OCI-M2 (cell line): Measurements from ENCODE around the gene RNASE13.

Experiments
- DNase-seq: peaks from one replicate; lab custom pipeline; 2025; ENCODE audit not compliant: unreplicated experiment; lab: John Stamatoyannopoulos, UW

RNASE13 gene

GRCh38 chr14:21066882-21067502 lies 32.4 kb upstream of the RNASE13 start:
- no peak for DNase-seq

GRCh38 chr14:21063479-21063878 lies 28.9 kb upstream of the RNASE13 start:
- DNase-seq = no peak

GRCh38 chr14:21061347-21061668 lies 26.7 kb upstream of the RNASE13 start:
- no peak for DNase-seq

- DNase-seq = no peak
These were observed 26.2 kb upstream of the RNASE13 start for GRCh38 chr14:21060614-21061346.

GRCh38 chr14:21059842-21060613 lies 25.4 kb upstream of the RNASE13 start:
- DNase-seq = no peak

GRCh38 chr14:21058903-21059302 lies 24.3 kb upstream of the RNASE13 start:
- DNase-seq = no peak

GRCh38 chr14:21057803-21058675 lies 23.4 kb upstream of the RNASE13 start, which contains the start of gene RNASE8:
TSS of gene RNASE8 (plus strand) at chr14:21057822. CDS start at chr14:21057893, 71 bp downstream.
- no peak for DNase-seq

GRCh38 chr14:21056520-21057163 lies 22.0 kb upstream of the RNASE13 start:
- no peak for DNase-seq

GRCh38 chr14:21055432-21056117 lies 21.0 kb upstream of the RNASE13 start:
- no peak for DNase-seq

- DNase-seq = no peak
These were observed 20.1 kb upstream of the RNASE13 start for GRCh38 chr14:21054768-21055145.

GRCh38 chr14:21054123-21054767 lies 19.6 kb upstream of the RNASE13 start:
- no peak for DNase-seq

- DNase-seq = no peak
These were observed 18.8 kb upstream of the RNASE13 start for GRCh38 chr14:21053184-21054122.

GRCh38 chr14:21050597-21050996 lies 16.0 kb upstream of the RNASE13 start:
- no peak for DNase-seq

GRCh38 chr14:21049271-21049673 lies 14.7 kb upstream of the RNASE13 start:
- no peak for DNase-seq

- DNase-seq = no peak
These were observed 14.0 kb upstream of the RNASE13 start for GRCh38 chr14:21048638-21049037.

- DNase-seq = no peak
These were observed 12.8 kb upstream of the RNASE13 start for GRCh38 chr14:21047378-21047781.

- DNase-seq = no peak
These were observed 9.5 kb upstream of the RNASE13 start for GRCh38 chr14:21043974-21044618.

GRCh38 chr14:21043387-21043973 lies 8.9 kb upstream of the RNASE13 start:
- DNase-seq = no peak
